Measurements from ENCODE around the gene MSGN1. TPM values are rescaled to one million over a fixed set of nuclear protein-coding genes. Genes with fewer than 3 reads are reported as not detected.
"Not testable (repeated sequence)": the region's sequence is repeated elsewhere in the genome, so short reads cannot be mapped to it uniquely, and the experiment has no call there.

MSGN1 gene
- total RNA-seq, 1 donor, result not detected

- H3K4me3 ChIP-seq (ENCODE audit: low read depth, low read length), result no peak overlapping the region
- no peak for DNase-seq (ENCODE audit: low read depth)
- TF ChIP-seq, protein P1, sequence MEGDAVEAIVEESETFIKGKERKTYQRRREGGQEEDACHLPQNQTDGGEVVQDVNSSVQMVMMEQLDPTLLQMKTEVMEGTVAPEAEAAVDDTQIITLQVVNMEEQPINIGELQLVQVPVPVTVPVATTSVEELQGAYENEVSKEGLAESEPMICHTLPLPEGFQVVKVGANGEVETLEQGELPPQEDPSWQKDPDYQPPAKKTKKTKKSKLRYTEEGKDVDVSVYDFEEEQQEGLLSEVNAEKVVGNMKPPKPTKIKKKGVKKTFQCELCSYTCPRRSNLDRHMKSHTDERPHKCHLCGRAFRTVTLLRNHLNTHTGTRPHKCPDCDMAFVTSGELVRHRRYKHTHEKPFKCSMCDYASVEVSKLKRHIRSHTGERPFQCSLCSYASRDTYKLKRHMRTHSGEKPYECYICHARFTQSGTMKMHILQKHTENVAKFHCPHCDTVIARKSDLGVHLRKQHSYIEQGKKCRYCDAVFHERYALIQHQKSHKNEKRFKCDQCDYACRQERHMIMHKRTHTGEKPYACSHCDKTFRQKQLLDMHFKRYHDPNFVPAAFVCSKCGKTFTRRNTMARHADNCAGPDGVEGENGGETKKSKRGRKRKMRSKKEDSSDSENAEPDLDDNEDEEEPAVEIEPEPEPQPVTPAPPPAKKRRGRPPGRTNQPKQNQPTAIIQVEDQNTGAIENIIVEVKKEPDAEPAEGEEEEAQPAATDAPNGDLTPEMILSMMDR (IDR thresholded peaks at IDR 0.05; ENCODE audit: insufficient read depth, low read depth, low read length), result no peak
Measured at GRCh38 chr2:17814601-17815000, 1.7 kb upstream of the MSGN1 start.

GRCh38 chr2:17815468-17816184 is 634 bp upstream of the MSGN1 start:
- TF ChIP-seq, protein P1 (IDR thresholded peaks at IDR 0.05; ENCODE audit: insufficient read depth, low read depth, low read length), result no peak
- DNase-seq (ENCODE audit: low read depth), result no peak
- no peak overlapping the region for H3K4me3 ChIP-seq (ENCODE audit: low read depth, low read length)

DNA sequence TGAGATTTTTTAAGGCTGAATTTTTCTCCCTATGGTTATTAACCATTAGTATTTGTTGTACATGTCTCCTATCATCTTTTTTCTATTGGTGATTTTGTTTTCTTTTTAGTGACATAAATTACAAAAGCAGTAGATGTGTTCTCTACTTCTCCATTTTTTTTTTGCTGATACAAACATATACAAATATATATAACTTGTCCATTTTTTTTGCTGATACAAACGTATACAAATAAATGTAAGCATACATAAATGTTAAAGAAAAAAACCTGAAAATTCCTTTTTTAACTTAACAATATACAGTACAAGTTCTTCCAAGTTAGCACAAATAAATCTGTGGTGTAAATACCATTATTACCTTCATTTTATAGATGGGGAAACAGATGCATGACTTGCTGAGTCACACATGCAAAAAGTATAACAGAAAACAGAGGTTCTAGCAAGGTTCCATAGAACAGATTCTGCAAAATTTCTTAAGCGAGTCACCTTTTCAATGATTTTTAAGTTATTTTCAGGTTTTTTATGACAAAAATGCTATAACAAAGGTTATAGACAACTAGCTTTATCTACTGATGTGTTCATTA is 2.1 kb downstream of the MSGN1 start:
- TF ChIP-seq, protein P1 (IDR thresholded peaks at IDR 0.05; ENCODE audit: insufficient read depth, low read depth, low read length), result no peak
- DNase-seq (ENCODE audit: low read depth), result no peak
- H3K4me3 ChIP-seq (ENCODE audit: low read depth, low read length), result no peak overlapping the region

DNA sequence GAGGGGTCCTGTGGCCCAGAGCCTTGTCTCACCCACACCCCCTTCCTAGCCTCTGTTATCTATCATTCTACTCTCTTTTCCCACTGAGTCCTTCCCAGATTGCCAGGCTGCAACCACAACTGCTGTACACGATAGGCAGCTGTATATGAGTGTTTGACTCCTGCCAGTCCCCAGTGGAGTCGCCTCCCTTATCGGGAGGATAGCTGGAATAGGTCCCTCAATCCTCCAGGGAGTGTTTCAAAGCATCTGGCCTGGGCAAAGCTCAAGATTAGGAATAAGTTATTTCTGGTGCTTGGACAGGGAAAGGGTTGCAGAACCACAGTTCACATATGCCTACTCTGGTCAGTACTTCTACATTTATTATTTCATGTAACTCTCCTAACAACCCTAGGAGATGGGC is 4.8 kb downstream of the MSGN1 start:
- TF ChIP-seq, protein P1 (IDR thresholded peaks at IDR 0.05; ENCODE audit: insufficient read depth, low read depth, low read length), result no peak
- no peak overlapping the region for H3K4me3 ChIP-seq (ENCODE audit: low read depth, low read length)
- DNase-seq (ENCODE audit: low read depth), result no peak

DNA sequence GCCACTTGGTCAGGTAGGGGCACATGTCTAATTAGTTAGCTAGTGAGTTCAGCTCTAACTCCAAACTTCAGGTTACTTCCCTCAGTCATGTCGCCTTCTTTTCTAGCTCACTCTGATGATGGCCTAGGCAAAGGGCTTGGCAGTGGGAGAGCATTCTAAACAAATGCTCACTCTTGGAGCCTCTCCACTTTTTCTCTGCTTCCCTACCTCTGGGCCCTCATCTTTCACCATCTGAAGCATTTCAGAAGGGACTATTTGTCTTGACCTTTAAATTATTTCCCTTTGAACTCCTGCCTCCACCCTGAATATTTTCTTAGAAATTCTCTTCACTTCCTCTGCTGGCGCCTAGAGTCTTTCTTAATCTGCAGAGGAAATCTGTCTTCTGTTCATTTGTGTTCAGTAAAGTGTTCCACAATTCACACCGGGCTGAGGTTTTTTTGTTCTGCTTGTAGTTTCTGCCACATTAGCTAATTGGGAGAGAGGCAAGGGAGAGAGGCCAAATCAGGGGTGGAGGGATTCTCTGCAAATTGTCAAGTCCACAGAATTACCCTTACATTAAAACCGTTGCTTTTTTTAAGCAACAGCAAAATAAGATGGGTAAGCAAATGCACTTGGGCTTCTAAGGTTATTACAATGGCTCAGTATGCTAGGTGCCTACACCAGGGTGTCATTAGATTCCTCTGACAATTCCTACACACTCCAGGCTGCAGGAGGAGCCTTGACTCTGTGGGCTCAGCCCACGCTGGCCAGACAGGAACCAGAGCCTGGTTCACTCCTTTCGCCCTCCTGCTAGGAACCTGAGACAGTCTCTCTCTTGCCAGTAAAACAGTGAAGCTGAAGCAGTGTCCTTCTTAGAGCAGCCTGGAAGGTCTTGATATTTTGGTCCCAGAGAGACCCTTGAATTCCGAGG is 5.5 kb downstream of the MSGN1 start:
- TF ChIP-seq, protein P1 (IDR thresholded peaks at IDR 0.05; ENCODE audit: insufficient read depth, low read depth, low read length), result no peak
- DNase-seq (ENCODE audit: low read depth), result no peak
- no peak overlapping the region for H3K4me3 ChIP-seq (ENCODE audit: low read depth, low read length)

DNA sequence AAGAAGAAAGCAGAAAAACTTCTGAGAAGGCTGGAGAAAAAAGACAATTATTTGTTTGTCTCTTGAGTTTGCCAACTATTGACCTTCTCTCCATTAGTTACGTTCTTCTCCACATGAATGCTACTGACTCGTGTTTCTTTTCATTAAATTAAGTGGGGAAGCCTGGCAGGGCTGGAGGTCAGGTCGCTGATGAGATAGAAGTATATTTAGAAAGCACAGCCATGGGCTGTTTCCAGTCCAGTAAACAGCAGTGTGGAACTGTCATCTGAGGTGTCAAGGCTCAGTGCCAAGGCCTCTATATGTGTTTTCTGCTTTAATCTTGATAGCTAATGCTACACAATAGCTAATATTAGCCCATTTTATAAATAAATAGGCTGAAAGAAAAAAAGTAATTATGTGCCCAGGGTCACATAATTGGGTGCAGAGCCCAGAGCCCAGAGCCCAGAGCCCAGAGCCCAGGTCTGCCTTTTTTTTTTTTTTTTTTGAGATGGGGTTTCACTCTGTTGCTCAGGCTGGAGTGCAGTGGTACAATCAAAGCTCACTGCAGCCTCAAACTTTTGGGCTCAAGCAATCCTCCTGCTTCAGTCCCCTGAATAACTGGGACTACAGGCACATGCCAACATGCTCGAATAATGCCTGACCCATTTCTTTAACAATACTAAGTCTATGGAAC is 6.3 kb downstream of the MSGN1 start:
- TF ChIP-seq, protein P1 (IDR thresholded peaks at IDR 0.05; ENCODE audit: insufficient read depth, low read depth, low read length), result no peak
- no peak overlapping the region for H3K4me3 ChIP-seq (ENCODE audit: low read depth, low read length)
- DNase-seq (ENCODE audit: low read depth), result no peak

- H3K4me3 ChIP-seq (ENCODE audit: low read depth, low read length); DNase-seq (ENCODE audit: low read depth): not testable (repeated sequence)
Measured at GRCh38 chr2:17823646-17824045, 7.4 kb downstream of the MSGN1 start.
